Uterine smooth muscle cell (primary cell): ENCODE measurements around the gene ZC3HAV1L. TPM values are rescaled to one million over a fixed set of nuclear protein-coding genes. Genes with fewer than 3 reads are reported as not detected.

Source experiments
- total RNA-seq: library from RNA; depleted of rRNA; stranded (reverse); fragments of >200 nt; gene quantifications from 2 replicates; pipeline ENCODE4 v1.2.3, GENCODE V29; 2014

Gene ZC3HAV1L, protein sequence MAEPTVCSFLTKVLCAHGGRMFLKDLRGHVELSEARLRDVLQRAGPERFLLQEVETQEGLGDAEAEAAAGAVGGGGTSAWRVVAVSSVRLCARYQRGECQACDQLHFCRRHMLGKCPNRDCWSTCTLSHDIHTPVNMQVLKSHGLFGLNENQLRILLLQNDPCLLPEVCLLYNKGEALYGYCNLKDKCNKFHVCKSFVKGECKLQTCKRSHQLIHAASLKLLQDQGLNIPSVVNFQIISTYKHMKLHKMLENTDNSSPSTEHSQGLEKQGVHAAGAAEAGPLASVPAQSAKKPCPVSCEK
- 8.0 and 9.5 TPM in 2 replicates for total RNA-seq

DNA sequence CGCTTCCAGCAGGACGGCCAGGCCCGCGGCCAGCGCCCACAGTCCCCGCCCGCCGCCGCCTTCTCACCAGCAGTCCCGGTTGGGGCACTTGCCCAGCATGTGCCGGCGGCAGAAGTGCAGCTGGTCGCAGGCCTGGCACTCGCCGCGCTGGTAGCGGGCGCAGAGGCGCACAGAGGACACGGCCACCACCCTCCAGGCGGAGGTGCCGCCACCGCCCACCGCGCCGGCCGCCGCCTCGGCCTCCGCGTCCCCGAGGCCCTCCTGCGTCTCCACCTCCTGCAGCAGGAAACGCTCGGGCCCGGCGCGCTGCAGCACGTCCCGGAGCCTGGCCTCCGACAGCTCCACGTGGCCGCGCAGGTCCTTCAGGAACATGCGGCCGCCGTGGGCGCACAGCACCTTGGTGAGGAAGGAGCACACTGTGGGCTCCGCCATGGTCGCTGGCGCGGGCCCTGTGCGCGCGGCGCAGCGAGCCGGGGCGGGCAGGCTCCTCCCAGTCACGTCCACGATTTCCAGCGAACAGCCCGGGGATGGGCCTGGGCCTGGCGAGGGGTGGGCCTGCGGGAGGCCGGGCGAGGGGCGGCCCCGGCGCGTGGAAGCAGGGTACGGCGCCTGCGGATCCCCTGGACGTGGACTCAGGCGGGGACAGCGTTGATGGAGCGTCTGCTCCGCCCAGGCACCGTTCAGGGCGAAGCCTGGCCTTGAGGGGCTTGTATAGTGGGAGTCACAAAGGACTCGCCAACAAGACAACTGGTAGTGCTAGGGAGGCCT, at the start of gene ZC3HAV1L:
Gene ZC3HAV1L (minus strand): TSS at position 457 of the 768 bp plus-strand sequence. CDS start 25 bp downstream, at position 432.

DNA sequence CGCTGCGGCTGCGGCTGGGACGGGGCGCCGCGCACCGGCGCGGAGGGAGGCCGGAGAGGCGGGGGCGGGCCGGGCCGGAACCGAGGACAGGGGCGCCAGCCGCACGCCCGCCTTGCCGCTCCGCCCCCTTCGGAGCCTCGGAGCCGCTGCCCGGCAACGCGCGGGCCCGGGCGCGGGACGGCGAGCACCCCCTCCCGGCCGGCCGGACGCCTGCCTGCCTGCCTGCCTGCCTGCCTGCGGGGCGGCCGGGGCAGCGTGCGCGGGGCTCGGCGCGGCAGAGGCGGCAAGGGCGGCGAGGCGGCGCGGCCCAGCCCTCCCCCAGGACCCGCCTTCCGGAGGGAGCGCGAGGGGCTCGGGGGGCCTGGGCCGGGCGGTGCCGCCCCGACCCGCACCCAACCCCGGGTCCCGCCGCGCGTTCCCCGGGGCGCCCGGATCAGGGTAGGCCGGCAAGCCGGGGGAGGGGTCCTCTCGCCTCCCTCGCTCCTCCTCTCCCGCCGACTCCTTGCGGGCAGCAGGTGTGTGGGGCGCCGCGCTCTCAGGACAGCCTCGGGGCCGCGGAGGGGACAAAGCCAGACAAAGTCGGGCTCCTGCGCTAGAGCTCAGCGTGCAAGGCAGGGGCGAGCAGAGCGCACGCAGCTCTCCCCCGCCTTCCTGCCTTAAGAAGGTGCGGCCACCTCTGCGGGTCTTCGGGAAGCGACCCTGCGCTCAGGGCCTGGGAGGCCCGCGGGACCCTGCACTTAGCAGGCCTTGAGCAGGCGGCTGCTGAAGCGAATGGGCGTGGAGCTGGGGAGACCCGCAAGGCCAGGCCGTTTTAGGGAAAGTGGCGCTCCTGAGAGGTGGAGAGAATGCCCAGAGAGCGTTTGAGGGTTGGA, 54.3 kb downstream of the ZC3HAV1L start, which contains the start of gene KIAA1549:
Gene KIAA1549 (minus strand): TSS at position 58 of the 872 bp plus-strand sequence. CDS start 120 bp downstream, outside the sequence.

Other genes with a start within 250 kb of the ZC3HAV1L start
- gene TMEM213, start 238.0 kb downstream of the ZC3HAV1L start, total RNA-seq, result not detected in 2 replicates
- gene ATP6V0A4, start 237.8 kb downstream of the ZC3HAV1L start, total RNA-seq, result under 0.01 TPM in 2 replicates
- gene KIAA1549, start 54.7 kb downstream of the ZC3HAV1L start, total RNA-seq, result 1.5 and 2.4 TPM in 2 replicates
- 25.3 and 28.9 TPM in 2 replicates for gene ZC3HAV1, start 73.7 kb upstream of the ZC3HAV1L start, total RNA-seq
- gene UBN2, start 195.2 kb upstream of the ZC3HAV1L start, total RNA-seq, result 5.6 and 7.9 TPM in 2 replicates